Common myeloid progenitor, CD34-positive (primary cell): ENCODE data around the gene ST3GAL2.
A peak's percentile ranks its signal among the peaks of the same experiment; 100 is the strongest.

ENCODE experiments used
- CTCF ChIA-PET: fragments of 350-600 bp; sonication (Branson Sonifier 250); formaldehyde crosslinking; loops from one replicate; lab custom pipeline; 2021; ENCODE audit warnings: antibody characterized with exemption; lab: Charles Lee
- POLR2A ChIA-PET: fragments of 350-600 bp; sonication (Branson Sonifier 250); formaldehyde crosslinking; loops from one replicate; lab custom pipeline; 2021; ENCODE audit warnings: antibody characterized with exemption; lab: Charles Lee
- DNase-seq, 3 donors: peaks; one replicate each; pipeline versions ENCODE4 v3.0.0 to v3.0.0-alpha.2; 2013
- H3K27ac ChIP-seq, 2 experiments: 1 replicate in 1 of 2; 2 replicates in 1 of 2; pipeline ENCODE4 v1.7.0; 2013; ENCODE audit warnings: inconsistent platforms in 2 of 2, low read length in 2 of 2, mild to moderate bottlenecking in 2 of 2, low read depth in 1 of 2, moderate library complexity in 1 of 2; ENCODE audit not compliant: severe bottlenecking in 2 of 2, insufficient read depth in 1 of 2, poor library complexity in 1 of 2
- H3K27me3 ChIP-seq, 5 experiments: replicated peaks in 2 of 5; 1 replicate in 3 of 5; 2 replicates in 2 of 5; pipeline versions ENCODE4 v1.6.1 to v1.7.0; 2013; ENCODE audit warnings: low read length in 4 of 5, mild to moderate bottlenecking in 2 of 5, moderate library complexity in 2 of 5, inconsistent platforms in 1 of 5; ENCODE audit not compliant: insufficient read depth in 5 of 5, control insufficient read depth in 4 of 5
- H3K36me3 ChIP-seq, 4 experiments: 1 replicate in 2 of 4; 2 replicates in 2 of 4; pipeline versions ENCODE4 v1.6.1 to v1.7.0; 2013; ENCODE audit warnings: low read length in 3 of 4, control low read depth in 1 of 4, mild to moderate bottlenecking in 1 of 4; ENCODE audit not compliant: control insufficient read depth in 4 of 4, insufficient read depth in 4 of 4
- H3K4me1 ChIP-seq, 4 experiments: 1 replicate in 3 of 4; 2 replicates in 1 of 4; pipeline versions ENCODE4 v1.6.1 to v1.7.1; 2013; ENCODE audit warnings: low read length in 3 of 4, mild to moderate bottlenecking in 3 of 4, control low read depth in 1 of 4, inconsistent platforms in 1 of 4, moderate library complexity in 1 of 4; ENCODE audit not compliant: control insufficient read depth in 4 of 4, insufficient read depth in 4 of 4; ENCODE audit errors: control extremely low read depth in 1 of 4
- H3K4me3 ChIP-seq, 7 experiments: 1 replicate in 4 of 7; 2 replicates in 3 of 7; pipeline versions ENCODE4 v1.5.1 to v1.7.0; 2013; ENCODE audit warnings: mild to moderate bottlenecking in 7 of 7, low read length in 6 of 7, moderate library complexity in 6 of 7, inconsistent platforms in 2 of 7, low read depth in 2 of 7, control low read depth in 1 of 7; ENCODE audit not compliant: insufficient read depth in 4 of 7, control insufficient read depth in 1 of 7; ENCODE audit errors: extremely low read depth in 1 of 7
- H3K9me3 ChIP-seq, 5 experiments: 1 replicate in 4 of 5; 2 replicates in 1 of 5; pipeline versions ENCODE4 v1.6.1 to v1.7.1; 2013; ENCODE audit warnings: low read length in 4 of 5, mild to moderate bottlenecking in 2 of 5, inconsistent platforms in 1 of 5, low read depth in 1 of 5, moderate library complexity in 1 of 5; ENCODE audit not compliant: control insufficient read depth in 4 of 5, insufficient read depth in 2 of 5; ENCODE audit errors: control extremely low read depth in 1 of 5
- WGBS: methylation state at CpG from one replicate; pipeline ENCODE4 v1.1.5; 2013; ENCODE audit not compliant: insufficient coverage; 5-methylcytosine and 5-hydroxymethylcytosine counted together

The ST3GAL2 gene

GRCh38 chr16:70440009-70440692, 1.3 kb upstream of the ST3GAL2 start:
- ChIA-PET CTCF (interaction anchor here (0.6 to 1.8 kb wide), 5 partner anchors 8 to 21 kb away, joined by 3 to 5 read pairs (median 4); partner anchors contain the start of gene FCSK), POLR2A (interaction anchor here (1.5 kb wide), 1 partner anchor 12 kb away, joined by 5 read pairs; no protein-coding TSS in a partner anchor)

GRCh38 chr16:70438585-70438968, 323 bp downstream of the ST3GAL2 start:
- POLR2A ChIA-PET: interaction anchor here (1.5 kb wide), 1 partner anchor 10 kb away, joined by 5 read pairs; no protein-coding TSS in a partner anchor
- H3K4me1 ChIP-seq: peaks cover 3 to 51% (median 28%) of the 10 kb centered on the region in 4 experiments

More at GRCh38 chr16:70440009-70440692, 1.3 kb upstream of the ST3GAL2 start:
- no peak for DNase-seq
- Histone ChIP-seq H3K4me3 (peak overlapping the region in 5 of 7 experiments; percentile 30 to 91 (median 87)), H3K9me3 (no peaks in the 10 kb centered on the region), H3K27me3 (no peaks in the 10 kb centered on the region), H3K27ac (peak overlapping the region in 1 of 2 experiments; percentile 73), H3K4me1 (peaks cover 0 to 42% (median 23%) of the 10 kb centered on the region in 4 experiments), H3K36me3 (no peaks in the 10 kb centered on the region)
- WGBS: 89% methylated on average over 9 of the region's 11 CpGs

DNA sequence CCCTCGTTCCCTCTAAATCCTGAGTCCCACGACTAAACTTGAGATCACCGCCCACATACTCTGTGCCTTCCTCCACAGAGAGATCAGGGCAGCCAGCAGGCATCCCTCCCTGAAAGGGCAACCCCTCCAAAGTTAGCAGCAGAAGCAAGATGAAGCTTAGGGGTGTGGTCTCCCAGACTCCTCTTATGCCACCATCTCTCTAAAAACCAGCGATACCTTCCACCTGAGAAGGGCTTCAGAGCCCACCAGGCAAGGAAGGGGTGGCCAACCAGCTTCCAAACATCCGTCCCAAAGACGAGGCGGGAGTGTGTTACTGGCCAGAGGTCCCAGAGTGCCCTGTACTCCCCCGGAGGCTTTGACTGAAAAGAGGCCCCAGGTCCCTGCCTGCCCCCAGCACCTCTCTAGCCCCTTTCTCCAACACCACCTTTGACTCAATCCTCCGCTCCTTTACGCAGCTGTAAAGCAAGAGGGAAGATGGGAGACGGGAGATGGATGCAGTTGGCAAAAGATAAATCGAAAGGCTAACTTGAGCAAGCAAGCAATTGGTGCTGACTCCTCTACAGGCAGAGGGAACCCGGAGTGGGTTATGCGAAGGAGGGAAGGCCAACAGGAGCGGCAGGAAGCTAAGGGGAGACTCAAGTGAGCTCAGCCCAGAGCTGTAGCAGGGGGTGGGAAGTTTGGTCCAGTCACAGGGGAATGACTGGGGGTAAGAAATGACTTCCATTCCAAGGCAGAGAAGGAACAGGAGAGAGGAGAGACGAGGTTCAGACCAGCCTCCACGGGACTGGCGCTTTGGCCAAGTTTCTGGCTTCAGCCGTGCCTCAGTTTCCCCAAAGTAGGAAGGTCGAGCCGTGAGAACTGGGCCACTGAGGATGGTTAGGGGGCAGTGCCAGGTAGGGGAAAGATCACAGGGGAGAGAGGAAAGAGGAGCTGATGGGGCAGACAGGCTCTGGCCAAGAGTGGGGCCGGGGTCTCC, 1.0 kb downstream of the ST3GAL2 start:
- Histone ChIP-seq H3K9me3 (no peaks in the 10 kb centered on the region), H3K27me3 (no peaks in the 10 kb centered on the region), H3K36me3 (peaks cover 0 to 15% (median 0%) of the 10 kb centered on the region in 4 experiments), H3K4me1 (peaks cover 7 to 58% (median 35%) of the 10 kb centered on the region in 4 experiments), H3K27ac (peak overlapping the region in 1 of 2 experiments; percentile 67), H3K4me3 (peak overlapping the region; percentile 49 to 95 (median 87))
- POLR2A ChIA-PET: no interaction called here
- 24% methylated on average over 20 of the region's 22 CpGs for WGBS
- DNase-seq: no peak
- CTCF ChIA-PET: interaction anchor here (1.1 to 1.9 kb wide), 3 partner anchors 19 to 29 kb away, joined by 4 to 5 read pairs (median 4); no protein-coding TSS in a partner anchor

More at GRCh38 chr16:70438585-70438968, 323 bp downstream of the ST3GAL2 start:
- Histone ChIP-seq H3K9me3 (no peaks in the 10 kb centered on the region), H3K36me3 (peaks cover 0 to 13% (median 0%) of the 10 kb centered on the region in 4 experiments), H3K27me3 (no peaks in the 10 kb centered on the region), H3K4me3 (peak overlapping the region; percentile 49 to 95 (median 87)), H3K27ac (peak overlapping the region in 1 of 2 experiments; percentile 67)
- no peak for DNase-seq
- WGBS: 0% methylated on average over 30 of the region's 39 CpGs
- CTCF ChIA-PET: interaction anchor here (1.1 to 1.9 kb wide), 3 partner anchors 20 to 30 kb away, joined by 4 to 5 read pairs (median 4); no protein-coding TSS in a partner anchor

DNA sequence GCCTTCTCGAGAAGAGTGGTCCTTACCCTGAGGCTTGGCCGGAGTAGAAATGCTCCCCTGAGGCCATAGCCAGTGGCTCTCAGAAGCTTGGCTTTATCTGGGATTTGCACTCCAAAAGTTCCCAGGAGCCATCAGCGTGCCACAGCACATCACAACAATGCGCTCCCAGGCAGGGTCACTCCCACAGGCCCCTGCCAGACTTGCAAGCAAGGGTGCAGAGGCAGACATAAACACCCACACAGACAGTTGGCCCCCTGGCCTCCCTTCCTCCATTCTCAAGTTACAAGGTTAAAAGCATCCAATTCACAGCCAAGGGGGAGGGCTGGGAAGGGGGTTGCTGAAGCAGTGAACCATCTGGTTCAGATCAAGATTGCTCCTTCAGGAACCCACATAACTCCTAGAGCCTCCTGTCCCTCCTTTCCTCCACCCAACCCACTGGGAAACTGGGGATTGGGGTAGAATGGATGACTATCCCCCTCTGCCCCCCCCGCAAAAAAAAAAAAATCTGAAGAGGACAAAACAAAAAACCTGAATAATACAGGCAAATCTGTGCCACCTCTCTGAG, 1.8 kb downstream of the ST3GAL2 start:
- ChIA-PET CTCF (interaction anchor here (1.5 to 1.9 kb wide), 2 partner anchors 15 to 26 kb away, joined by 4 to 5 read pairs; no protein-coding TSS in a partner anchor), POLR2A (no interaction called here)
- no peaks in the 10 kb centered on the region for H3K27me3 ChIP-seq
- DNase-seq: no peak
- no peaks in the 10 kb centered on the region for H3K9me3 ChIP-seq
- peaks cover 0 to 15% (median 0%) of the 10 kb centered on the region in 4 experiments for H3K36me3 ChIP-seq
- 95% methylated on average over 2 of the region's 5 CpGs for WGBS
- H3K4me1 ChIP-seq: peaks cover 12 to 66% (median 43%) of the 10 kb centered on the region in 4 experiments
- peak overlapping the region in 1 of 2 experiments; percentile 69 for H3K27ac ChIP-seq
- peak overlapping the region in 5 of 7 experiments; percentile 56 to 95 (median 88) for H3K4me3 ChIP-seq

- Histone ChIP-seq H3K27me3 (no peaks in the 10 kb centered on the region), H3K4me3 (no peak overlapping the region), H3K36me3 (peaks cover 0 to 15% (median 0%) of the 10 kb centered on the region in 4 experiments), H3K9me3 (no peaks in the 10 kb centered on the region), H3K4me1 (peaks cover 15 to 83% (median 60%) of the 10 kb centered on the region in 4 experiments), H3K27ac (peak overlapping the region in 1 of 2 experiments; percentile 39)
- no peak for DNase-seq
- ChIA-PET POLR2A (interaction anchor here (1.2 kb wide), 1 partner anchor 19 kb away, joined by 3 read pairs; the partner anchor contains the start of gene FCSK), CTCF (no interaction called here)
- 95% methylated on average over 5 of the region's 6 CpGs for WGBS
Measured at GRCh38 chr16:70434484-70435260, 4.2 kb downstream of the ST3GAL2 start.
